ENCODE results near the gene PRKAG1.

The PRKAG1 gene

DNA sequence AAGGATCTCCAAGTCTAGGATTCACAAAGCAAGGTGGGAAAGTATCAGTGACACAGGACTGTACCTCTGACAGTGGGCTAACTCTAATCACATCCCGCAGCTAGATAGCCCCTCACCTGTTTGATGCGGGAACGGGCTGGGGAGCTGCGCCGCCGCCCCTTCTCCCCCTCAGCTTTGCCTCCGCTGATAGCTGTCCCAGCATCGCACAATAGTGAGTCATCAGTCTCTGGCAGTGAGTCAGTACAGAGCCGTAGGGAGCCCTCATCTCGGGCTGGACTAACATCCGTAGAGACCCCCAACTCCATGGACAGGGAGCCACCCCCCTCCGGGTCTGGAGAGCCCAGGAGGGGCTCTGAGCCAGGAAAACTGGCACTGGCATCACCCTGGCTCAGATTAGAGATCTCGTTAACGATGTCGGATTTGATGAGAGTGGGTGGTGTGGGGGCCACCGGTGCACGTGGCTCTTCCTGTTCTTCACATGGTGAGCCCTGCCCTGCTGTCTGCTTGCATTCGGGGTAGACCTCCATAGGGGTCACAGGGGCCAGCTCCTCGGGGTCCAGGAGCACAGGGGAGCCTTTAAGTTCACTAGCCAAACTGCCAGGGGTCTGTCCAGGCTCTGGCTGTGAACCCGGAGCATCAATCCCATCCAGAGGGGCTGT lies 31.1 kb upstream of the PRKAG1 start:
- no peak for DNase-seq

DNA sequence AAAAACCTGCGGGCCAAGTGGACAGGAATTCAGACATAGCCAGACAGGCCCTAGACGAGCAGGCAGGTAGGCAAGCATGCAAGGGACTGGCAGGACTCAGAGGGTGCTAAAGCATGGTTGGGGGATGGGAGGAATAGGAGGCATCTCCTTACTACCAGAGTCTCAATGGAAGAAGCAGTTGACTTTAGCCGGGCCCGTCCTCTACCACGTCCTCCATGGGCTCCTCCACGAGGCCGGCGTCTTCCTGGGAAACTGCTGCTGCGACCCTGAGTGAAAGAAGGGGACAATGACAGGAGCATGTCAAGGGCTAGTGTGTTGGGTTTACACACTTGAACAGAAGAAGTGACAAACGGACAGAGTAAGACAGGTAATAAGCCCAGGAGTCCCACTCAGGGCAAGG lies 30.4 kb upstream of the PRKAG1 start:
- DNase-seq, result no peak

DNA sequence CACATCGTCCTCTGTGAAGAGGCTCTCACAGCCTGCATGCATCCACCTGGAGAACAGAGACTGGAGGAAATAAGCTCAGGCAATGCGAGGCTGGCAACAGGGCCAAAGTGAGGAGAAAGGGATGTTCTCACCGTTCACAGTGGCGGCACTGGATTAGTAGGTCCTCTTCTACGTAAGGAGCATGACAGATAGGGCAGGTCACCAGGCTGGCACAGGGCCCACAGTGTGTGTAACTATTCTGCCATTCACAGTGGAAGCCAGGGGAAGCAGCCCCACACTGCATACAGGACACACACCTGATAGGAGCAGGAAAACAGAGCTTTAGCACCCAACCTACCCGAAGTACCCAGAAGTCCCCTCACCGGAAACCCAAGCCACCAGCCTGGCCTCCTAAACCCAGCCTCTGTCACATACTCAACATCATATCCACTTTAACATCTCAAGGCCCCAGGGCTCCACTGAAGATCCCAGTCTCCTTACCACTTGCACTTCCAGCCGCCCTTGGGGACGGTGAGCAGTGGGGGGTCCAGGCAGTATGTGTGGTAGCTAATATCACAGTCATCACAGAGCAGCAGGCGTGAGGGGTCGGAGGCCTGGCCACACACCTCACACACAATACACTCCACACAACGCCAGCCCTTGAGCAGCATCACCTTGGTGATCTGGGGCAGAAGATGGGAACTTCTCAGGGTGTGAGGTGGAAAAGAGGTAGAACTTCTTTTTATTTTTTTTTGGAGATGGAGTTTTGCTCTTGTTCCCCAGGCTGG lies 27.7 kb upstream of the PRKAG1 start:
- DNase-seq, result no peak

DNA sequence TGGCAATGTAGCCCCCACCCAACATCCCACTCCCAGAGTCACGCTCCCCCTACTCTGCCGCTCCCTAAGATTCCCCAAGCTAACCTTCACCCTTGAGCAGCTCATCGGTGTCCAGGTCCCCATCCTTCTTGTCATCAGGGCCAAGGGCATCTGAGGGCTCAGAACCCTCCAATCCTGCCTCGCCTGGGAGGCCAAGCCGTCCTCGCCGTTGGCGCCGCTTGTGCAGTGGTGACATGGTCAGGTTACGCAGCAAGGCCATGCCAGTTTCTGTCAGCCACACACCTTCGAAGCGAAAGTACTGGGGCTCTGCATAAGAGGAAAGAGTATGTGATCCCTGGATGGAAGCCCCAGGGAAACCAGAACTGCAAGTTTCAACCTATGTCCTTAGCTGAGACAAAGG lies 26.1 kb upstream of the PRKAG1 start:
- no peak for DNase-seq

DNA sequence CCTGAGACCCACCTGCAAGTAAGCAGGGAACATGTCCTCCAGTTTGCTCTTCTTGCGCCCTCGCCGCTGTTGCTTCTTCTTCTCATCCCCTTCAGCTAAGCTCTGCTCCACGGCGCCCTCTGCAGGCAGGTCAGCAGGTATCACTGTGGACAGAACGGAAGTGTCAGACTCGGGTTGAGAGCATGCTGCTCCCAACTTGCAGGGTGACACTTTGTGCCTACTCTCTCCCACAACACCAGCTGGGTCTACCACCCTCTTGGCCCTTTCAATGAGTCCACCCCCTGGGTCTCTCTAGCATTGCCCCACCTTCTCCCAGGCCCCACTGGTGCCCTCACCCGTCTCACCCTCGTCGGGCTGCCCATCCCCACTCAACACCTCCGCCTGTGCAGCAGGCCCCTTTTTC lies 25.3 kb upstream of the PRKAG1 start:
- DNase-seq, result no peak

DNA sequence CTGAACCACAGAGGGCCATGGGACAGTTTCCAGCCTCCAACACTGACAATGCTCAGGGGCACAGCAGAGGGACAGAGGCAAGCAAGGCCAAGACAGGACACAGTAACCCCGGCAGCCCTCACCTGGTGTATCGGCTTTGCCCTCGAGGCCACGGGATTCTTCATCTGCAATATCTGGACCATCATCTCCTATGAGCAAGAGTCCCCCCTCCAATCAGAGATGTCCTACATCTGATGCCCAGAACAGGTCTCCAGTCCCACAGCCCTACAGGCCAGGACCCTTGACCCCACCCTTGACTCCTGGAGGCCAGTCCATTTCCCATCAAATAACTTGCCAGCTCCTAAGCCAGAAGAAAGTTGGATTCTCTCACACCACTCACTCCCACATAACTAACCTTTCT lies 24.7 kb upstream of the PRKAG1 start:
- DNase-seq, result no peak

DNA sequence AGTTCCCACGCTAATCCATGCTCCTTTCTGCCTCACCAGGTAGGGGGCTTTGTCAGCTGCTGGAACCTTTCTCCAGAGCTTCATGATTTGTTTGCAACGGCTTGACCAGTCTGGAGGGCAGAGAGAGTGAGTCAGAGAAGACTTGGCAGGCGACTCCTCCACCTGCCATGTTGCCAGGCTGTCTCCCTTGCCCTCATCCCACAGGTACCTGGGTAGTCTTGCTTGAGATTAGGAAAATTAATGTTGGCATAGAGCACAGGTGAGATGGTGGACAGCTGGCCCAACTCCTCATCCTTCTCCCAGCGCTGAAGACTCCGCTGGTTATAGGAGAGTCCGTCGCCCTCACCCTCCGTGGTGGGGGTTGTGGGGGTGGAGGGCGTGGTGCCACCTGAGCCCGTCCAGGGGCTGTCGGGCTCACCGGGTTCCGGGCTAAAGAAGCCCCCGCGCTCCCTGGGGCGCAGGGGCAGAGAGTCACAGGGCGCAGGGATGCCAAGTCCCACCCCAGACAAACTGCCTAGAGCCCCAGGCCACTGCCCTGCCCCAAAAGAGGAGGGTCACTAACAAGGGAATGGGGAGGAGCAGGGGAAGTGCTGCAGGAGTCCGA lies 23.4 kb upstream of the PRKAG1 start:
- no peak for DNase-seq

DNA sequence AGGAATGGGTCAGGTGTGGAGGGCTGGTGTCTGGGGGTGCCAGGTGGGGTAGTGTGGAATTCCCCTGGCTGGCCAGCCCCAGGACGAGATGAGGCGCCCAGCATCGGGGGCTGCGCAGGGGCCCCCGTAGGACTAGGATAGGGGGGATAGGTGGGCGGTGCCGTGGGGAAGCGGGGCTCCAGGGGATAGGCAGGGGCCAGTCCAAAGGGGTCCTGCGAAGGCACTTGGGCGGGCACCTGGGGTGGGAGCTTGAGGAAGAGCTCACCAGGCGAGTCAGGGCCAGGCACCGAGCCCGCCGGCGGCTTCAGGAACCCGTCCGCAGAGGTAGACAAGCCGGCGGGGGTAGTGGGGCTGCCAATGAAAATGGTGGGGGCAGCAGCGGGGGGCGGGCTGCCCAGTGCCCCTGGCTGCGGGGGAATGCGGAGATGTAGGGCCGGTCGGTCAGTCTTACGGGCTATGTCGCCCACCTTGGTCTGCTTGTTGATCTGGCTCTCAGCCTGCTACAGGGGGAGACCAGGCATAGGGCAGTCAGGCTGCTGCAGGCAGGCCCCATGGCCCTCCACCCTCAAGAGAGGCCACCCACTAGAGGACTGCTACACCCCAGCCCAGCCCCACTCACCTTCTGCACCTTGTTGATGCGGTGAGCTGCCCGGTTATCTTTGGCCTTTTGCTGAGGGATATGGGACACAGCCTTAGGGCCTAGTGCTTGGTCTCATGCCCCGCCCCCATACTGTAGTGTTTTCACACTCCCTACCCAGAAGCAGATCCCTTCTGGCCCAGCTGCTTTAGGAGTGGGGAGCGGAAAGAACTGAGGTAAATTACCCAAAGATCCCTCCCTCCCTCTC lies 22.7 kb upstream of the PRKAG1 start:
- DNase-seq, result no peak

DNA sequence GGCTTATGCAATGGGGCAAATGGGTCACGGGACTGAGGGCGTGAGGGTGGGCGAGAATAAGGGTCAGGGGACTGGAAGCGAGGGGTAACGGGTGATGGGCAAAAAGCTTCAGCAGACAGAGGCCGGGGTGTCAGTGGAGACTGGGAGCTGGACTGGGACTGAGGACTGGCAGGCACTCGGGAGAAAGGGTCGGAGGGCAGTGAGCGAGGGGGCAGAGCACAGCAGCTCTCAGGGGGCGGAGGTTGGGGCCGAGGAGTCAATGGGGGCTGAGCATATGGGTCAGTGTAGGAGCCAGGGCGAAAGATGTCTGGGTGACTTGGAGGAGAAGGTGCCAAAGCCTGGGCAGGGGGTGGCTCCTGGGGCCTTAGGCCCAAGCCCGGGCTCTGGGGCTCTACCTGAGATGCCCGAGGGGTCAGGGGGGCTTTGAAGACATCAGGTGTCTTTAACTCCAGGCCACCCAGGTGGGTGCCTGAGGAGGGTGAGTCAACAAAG lies 21.8 kb upstream of the PRKAG1 start:
- DNase-seq, result no peak

DNA sequence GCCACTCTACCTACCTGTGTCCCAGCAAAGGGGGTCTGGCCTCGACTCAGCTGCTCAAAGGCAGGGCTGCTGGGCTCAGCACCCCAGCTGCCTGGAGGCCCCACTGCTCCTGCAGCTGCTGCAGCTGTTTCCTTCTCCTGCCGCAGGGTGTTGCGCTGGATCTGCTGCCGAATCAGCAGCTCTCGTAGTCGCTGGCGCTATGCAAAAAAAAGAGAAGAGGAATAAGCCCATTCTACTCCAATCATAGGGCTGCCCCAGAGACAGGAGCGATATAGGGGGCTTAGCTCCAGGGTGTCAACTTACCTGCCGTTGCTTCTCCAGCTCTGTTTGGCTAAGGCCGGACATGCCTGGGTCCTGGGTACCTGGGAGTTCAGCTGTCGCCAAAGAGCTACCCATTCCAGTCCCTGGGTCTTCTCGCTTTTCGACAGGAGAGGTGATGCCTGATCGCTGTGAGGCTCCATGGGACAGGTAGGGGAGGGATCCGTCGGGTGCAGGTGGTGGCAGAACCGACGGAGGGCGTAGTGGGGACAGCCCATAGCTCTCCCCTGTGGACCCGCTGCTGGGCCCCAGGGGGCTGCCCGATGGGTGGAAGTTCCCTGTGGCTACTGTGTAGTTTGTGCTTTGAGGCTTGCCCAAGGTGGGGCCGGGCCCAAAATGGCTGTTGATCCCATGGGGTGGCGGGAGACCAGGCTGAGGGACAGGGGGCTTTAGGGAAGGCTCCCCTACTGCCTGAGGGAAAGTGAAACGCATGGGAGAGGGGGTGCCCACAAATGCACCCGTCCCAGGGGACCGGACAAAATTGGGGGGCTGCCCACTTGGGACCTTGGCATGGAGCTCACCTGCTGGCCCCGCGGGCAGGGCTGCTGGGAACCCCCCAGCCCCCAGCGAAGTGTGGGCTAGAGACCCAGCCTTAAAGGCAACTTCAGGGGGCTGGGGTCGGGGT lies 21.1 kb upstream of the PRKAG1 start:
- no peak for DNase-seq

DNA sequence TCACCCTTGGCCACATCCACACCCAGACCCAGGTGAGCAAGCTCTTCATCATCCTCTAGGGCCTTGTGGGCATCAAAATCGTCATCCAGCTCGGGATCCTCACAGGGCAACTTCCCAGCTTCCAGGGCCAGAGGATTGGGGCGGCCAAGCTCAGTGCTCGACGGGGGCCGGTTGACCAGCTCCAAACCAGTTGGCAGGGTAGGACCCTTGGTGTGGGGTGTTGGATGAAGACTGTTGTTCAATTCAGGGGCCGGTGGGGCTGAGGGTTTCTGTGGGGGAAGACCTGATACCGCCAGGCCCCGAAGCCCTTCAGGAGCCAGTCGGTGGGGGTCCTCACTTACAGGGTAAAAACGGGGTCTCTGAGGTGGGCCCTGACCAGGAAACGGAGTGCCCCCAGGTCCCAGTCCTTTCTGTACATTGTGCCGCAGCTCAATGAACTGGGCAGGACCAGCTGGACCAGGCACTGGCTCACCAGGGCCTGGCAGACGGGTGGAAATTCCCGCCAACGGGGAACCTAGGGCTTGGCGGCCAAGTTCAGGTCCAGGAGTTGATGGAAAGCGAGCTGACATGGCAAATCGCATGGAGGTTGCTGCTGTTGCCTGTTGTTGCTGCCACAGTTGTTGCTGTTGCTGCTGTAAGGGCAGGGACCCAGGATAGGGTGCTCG lies 19.8 kb upstream of the PRKAG1 start:
- no peak for DNase-seq

DNA sequence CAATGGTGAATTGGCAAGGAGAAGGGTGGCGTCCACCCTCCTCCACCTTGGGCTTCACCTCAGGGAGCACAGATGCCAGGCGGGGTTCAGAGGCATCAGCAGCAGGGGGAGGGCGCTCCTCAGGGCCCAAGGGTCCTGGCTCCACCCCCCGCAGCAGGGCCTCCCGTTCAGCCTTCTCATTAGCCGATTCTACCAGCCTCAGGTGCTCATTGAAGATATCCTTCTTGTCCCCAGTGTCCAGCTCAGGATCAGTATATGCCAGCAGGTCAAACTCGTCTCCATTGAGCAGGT lies 19.3 kb upstream of the PRKAG1 start:
- no peak for DNase-seq

DNA sequence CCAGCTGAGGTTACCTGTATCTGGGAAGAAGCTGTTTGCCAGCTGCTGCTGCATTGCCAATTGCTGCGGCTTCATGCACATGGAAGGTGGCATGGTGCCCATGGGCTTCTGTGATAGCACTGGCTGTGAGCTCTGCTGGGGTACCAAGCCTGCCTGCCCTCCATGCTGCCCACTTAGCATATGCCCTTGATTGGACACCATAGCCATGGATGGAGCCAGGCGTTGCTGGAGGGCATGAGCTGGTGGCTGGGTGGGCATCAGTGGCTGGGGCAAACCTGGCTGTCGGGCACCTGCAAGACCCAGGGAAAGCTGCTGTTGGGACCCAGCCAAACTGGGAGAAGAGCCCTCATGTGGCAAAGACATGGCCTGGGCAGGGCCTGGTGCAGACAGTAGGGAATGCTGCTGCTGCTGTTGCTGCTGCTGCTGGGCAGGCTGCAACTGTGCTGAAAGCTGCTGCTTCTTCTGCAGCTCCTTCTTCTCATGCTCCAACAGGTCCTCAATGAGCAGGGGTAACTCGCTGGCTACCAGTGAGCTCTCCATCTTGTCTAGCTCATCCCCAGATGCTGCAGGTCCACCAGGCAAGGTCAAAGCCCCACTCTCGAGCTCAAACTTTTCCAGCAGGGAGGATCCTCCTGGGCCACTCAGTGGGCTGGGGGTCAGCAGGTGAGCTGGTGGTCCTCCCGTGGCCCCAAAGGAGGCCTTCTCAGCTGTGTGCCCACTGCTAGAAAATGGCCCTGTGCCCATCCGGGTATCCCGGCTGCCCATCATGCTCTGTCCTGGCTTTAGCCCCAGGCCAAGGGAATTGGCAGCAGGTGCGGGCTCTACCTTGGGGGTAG lies 18.8 kb upstream of the PRKAG1 start:
- no peak for DNase-seq

DNA sequence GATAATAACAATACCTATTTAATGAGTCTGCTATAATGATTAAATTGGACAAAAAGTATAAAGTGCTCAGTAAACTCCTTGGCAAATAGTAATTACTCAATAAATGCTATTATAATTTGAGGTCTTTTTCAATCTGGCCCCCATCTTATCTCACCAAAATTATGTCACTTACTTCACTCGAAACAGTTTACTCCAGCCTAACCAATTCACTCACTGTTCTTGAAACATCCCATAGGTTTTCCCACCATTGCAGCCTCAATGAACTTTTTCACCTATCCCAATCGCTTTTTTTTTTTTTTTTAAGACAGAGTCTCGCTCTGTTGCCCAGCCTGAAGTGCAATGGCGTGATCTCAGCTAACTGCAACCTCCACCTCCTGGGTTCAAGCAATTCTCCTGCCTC lies 17.5 kb upstream of the PRKAG1 start:
- no peak for DNase-seq

DNA sequence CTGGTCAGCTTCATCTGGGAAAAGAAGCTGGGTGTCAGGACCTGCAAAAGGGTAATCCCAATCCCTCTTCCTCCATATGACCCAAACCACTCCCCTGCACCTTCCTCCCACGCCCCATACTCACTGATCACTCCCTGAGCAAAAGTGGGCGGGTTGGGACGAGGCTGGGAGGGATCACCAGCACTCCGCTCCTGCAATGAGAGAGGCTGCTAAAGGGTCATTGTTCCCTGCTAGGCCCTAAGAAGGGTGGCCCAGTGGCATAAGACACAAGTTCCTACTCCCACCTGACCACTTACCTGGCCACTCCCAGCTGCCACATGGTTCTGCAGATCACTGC lies 15.7 kb upstream of the PRKAG1 start:
- no peak for DNase-seq

DNA sequence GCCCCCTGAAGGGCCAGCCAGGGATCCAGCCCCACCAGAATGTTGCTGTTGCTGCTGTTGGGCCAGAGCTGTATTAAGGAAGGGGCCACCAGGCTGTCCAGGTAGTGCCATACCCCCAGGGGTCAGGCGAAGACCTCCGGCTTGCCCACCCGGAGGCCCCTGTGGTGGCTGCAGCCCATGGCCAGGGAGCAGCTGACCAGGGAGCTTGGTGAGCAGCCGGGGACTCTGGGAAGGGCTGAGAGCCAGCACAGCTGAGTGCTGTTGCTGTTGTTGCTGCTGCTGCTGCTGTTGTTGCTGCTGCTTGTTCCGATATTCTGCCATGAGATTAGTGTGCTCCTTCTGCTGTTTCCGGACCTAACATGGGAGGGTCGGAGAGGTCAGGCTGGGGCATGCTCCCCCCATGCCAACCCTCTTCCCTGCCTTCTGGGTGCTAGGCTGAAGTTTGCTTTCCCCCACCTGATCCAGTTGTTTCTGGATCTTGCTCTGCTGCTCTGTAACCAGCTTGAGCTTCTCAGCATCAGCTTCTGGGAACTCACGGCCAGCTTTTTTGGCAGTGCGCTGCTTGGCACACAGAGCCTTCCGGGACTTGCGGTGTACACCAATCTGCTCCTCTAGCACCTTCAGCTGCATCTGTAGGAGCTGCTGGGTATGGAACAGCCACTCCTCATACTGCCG lies 15.2 kb upstream of the PRKAG1 start:
- DNase-seq, result no peak

DNA sequence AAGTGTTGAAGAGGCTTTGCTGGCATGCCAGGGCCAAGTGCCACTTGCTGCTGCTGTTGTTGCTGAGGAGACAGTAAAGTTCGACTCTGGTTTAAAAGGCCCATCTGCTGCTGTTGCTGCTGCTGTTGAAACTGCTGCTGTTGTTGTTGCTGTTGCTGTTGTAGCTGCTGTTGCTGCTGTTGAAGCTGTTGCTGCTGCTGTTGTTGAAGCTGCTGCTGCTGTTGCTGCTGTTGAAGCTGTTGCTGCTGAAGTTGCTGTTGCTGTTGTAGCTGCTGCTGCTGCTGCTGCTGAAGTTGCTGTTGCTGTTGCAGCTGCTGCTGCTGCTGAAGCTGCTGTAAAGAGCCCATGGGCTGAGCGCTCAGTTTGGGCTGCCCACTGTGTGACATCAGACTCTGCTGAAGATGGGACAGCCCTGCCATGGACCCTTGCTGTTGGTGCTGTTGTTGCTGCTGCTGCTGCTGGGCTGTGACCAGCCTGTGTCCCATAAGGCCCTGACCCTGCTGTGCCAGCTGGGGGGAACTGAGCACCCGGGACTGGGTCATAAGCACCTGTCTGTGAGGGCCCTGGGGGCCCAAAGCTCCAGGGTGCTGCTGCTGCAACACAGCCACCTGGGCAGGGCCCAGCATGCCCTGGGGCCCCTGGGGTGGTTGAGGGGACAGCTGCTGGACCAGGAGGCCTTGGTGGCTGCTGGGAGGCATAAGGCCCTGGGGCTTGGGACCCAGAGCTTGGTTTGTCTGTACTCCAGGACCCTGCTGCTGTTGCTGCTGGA lies 14.3 kb upstream of the PRKAG1 start:
- DNase-seq, result no peak

DNA sequence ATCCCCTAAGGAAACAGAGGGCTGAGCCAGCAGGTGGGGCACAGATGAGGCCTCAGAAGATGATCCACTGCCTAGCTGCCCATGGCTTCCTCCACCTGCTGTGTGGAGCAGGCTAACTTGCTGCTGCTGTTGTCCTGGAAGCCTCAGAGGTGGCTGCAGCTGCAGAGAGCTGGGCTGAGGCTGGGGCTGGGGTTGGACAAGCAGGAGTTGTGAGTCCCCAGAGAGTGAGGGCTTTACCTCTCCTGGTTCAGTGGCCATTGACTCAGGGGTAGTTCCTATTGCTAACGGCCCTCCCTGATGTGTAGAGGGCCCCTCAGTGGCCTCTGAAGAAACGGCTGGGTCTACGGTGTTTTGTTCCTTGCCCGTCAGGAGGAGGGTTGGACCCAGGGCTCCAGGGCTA lies 13.7 kb upstream of the PRKAG1 start:
- no peak for DNase-seq

DNA sequence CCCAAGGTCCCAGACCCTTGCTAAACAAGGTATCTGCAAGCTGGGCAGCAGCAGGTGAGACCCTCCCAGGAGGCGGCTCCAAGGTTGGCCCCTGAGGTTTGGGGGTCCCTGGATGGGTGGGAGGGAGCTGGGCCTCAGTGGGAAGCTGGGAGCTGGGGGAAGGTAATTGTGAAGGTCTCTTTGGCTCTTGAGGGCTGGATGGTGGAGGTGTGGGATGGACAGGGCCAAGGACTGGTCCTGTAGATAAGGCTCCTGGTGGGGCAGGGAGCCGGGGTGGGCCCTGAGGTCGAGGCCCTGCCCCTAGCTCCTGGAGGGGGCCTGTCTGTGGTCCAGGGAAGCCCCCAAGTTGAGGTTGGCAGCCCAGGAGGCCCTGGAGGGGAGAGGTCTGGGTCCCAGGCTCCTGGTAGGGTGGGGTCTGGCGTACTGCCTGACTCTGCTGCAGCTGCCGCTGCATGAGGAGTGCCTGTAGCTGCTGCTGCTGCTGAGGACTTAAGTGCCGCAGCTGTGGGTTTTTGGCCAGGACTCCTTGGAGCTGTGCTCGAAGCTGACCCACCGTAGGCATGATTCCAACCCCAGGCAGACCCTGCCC lies 13.1 kb upstream of the PRKAG1 start:
- DNase-seq, result no peak

Data from cortex of kidney (tissue), 1 donor.